ENCODE measurements around the gene PATJ. TPM values are rescaled to one million over a fixed set of nuclear protein-coding genes. Genes with fewer than 3 reads are reported as not detected.

PATJ gene
- total and polyA plus RNA-seq, 5 donors, result 36.3 to 72.3 (median 51.8) TPM

- H3K27me3 ChIP-seq (ENCODE audit: control insufficient read depth, insufficient read depth), result no peaks in the 10 kb centered on the region
- no peak overlapping the region for H3K27ac ChIP-seq (ENCODE audit: low read length)
- intact Hi-C loops (cut with DNase I), result no loop called here
- H3K9me3 ChIP-seq (ENCODE audit: control insufficient read depth, low read length), result no peaks in the 10 kb centered on the region
- H3K4me3 ChIP-seq (ENCODE audit: low read length), result no peak overlapping the region
- H3K4me1 ChIP-seq (ENCODE audit: control insufficient read depth, insufficient read depth, low read length), result peaks cover 3% of the 10 kb centered on the region
- DNase-seq (no peak), ATAC-seq (no peak)
- 88% methylated on average over 3 of the region's 3 CpGs for WGBS
Measured at GRCh38 chr1:61997123-61997522, 254.8 kb downstream of the PATJ start.

- no peaks in the 10 kb centered on the region for H3K4me1 ChIP-seq (ENCODE audit: control insufficient read depth, insufficient read depth, low read length)
- no peaks in the 10 kb centered on the region for H3K27me3 ChIP-seq (ENCODE audit: control insufficient read depth, insufficient read depth)
- DNase-seq, result no peak
- no peaks in the 10 kb centered on the region for H3K9me3 ChIP-seq (ENCODE audit: control insufficient read depth, low read length)
- no peak overlapping the region for H3K4me3 ChIP-seq (ENCODE audit: low read length)
- 90% methylated on average over 2 of the region's 2 CpGs for WGBS
- intact Hi-C loops (cut with DNase I), result no loop called here
- no peak for ATAC-seq
- no peak overlapping the region for H3K27ac ChIP-seq (ENCODE audit: low read length)
Measured at GRCh38 chr1:62003777-62004176, 261.5 kb downstream of the PATJ start.

- ATAC-seq, result no peak
- Histone ChIP-seq H3K4me3 (ENCODE audit: low read length) (no peak overlapping the region), H3K4me1 (ENCODE audit: control insufficient read depth, insufficient read depth, low read length) (no peaks in the 10 kb centered on the region), H3K27me3 (ENCODE audit: control insufficient read depth, insufficient read depth) (no peaks in the 10 kb centered on the region), H3K27ac (ENCODE audit: low read length) (no peak overlapping the region), H3K9me3 (ENCODE audit: control insufficient read depth, low read length) (no peaks in the 10 kb centered on the region)
- no peak for DNase-seq
- 97% methylated on average over 2 of the region's 2 CpGs for WGBS
- intact Hi-C loops (cut with DNase I), result no loop called here
Measured at GRCh38 chr1:62006690-62007089, 264.4 kb downstream of the PATJ start.

DNA sequence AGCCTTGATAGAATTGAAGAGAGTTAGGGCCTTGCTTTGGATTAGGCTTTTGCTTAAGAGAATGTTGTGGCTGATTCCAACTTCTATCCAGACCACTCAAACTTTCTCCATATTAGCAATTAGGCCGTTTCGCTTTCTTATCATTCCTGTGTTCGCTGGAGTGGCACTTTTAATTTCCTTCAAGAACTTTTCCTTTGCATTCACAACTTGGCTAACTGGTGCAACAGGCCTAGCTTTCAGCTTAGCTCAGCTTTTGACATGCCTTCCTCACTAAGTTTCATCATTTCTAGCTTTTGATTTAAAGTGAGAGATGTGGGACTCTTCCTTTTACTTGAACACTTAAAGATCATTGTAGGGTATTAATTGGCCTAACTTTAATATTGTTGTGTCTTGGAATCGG is 268.7 kb downstream of the PATJ start:
- 93% methylated on average over 4 of the region's 4 CpGs for WGBS
- no peaks in the 10 kb centered on the region for H3K4me1 ChIP-seq (ENCODE audit: control insufficient read depth, insufficient read depth, low read length)
- H3K4me3 ChIP-seq (ENCODE audit: low read length), result no peak overlapping the region
- no peaks in the 10 kb centered on the region for H3K9me3 ChIP-seq (ENCODE audit: control insufficient read depth, low read length)
- H3K27ac ChIP-seq (ENCODE audit: low read length), result no peak overlapping the region
- H3K27me3 ChIP-seq (ENCODE audit: control insufficient read depth, insufficient read depth), result no peaks in the 10 kb centered on the region
- ATAC-seq (no peak), DNase-seq (no peak)
- intact Hi-C loops (cut with DNase I), result no loop called here

GRCh38 chr1:62012095-62012494 is 269.8 kb downstream of the PATJ start:
- no peak overlapping the region for H3K4me3 ChIP-seq (ENCODE audit: low read length)
- H3K27me3 ChIP-seq (ENCODE audit: control insufficient read depth, insufficient read depth), result no peaks in the 10 kb centered on the region
- H3K27ac ChIP-seq (ENCODE audit: low read length), result no peak overlapping the region
- no peak for ATAC-seq
- no peaks in the 10 kb centered on the region for H3K9me3 ChIP-seq (ENCODE audit: control insufficient read depth, low read length)
- H3K4me1 ChIP-seq (ENCODE audit: control insufficient read depth, insufficient read depth, low read length), result no peaks in the 10 kb centered on the region
- WGBS, result 85% methylated on average over 1 of the region's 1 CpG
- intact Hi-C loops (cut with DNase I), result no loop called here
- DNase-seq, result no peak

- no peak overlapping the region for H3K4me3 ChIP-seq (ENCODE audit: low read length)
- peak; percentile 26 to 88 (median 69) for DNase-seq
Measured at GRCh38 chr1:62012836-62013235, 270.6 kb downstream of the PATJ start.

GRCh38 chr1:62013264-62013663 is 271.0 kb downstream of the PATJ start:
- intact Hi-C loops (cut with DNase I), result no loop called here
- Histone ChIP-seq H3K9me3 (ENCODE audit: control insufficient read depth, low read length) (no peaks in the 10 kb centered on the region), H3K4me3 (ENCODE audit: low read length) (no peak overlapping the region), H3K4me1 (ENCODE audit: control insufficient read depth, insufficient read depth, low read length) (no peaks in the 10 kb centered on the region), H3K27ac (ENCODE audit: low read length) (no peak overlapping the region), H3K27me3 (ENCODE audit: control insufficient read depth, insufficient read depth) (no peaks in the 10 kb centered on the region)
- DNase-seq (no peak), ATAC-seq (no peak)
- WGBS, result 90% methylated on average over 5 of the region's 5 CpGs

More at GRCh38 chr1:62012836-62013235, 270.6 kb downstream of the PATJ start:
- Histone ChIP-seq H3K27me3 (ENCODE audit: control insufficient read depth, insufficient read depth) (no peaks in the 10 kb centered on the region), H3K27ac (ENCODE audit: low read length) (no peak overlapping the region), H3K9me3 (ENCODE audit: control insufficient read depth, low read length) (no peaks in the 10 kb centered on the region), H3K4me1 (ENCODE audit: control insufficient read depth, insufficient read depth, low read length) (no peaks in the 10 kb centered on the region)
- peak in 1 of 2 donors; percentile 54 for ATAC-seq
- intact Hi-C loops (cut with DNase I), result no loop called here
- WGBS, result 76% methylated on average over 6 of the region's 6 CpGs

- ATAC-seq, result no peak
- no peaks in the 10 kb centered on the region for H3K27me3 ChIP-seq (ENCODE audit: control insufficient read depth, insufficient read depth)
- no peaks in the 10 kb centered on the region for H3K9me3 ChIP-seq (ENCODE audit: control insufficient read depth, low read length)
- WGBS, result 78% methylated on average over 6 of the region's 6 CpGs
- H3K27ac ChIP-seq (ENCODE audit: low read length), result no peak overlapping the region
- DNase-seq, result no peak
- no peaks in the 10 kb centered on the region for H3K4me1 ChIP-seq (ENCODE audit: control insufficient read depth, insufficient read depth, low read length)
- H3K4me3 ChIP-seq (ENCODE audit: low read length), result no peak overlapping the region
- intact Hi-C loops (cut with DNase I), result no loop called here
Measured at GRCh38 chr1:62022382-62022983, 280.2 kb downstream of the PATJ start.

GRCh38 chr1:62024690-62025089 is 282.4 kb downstream of the PATJ start:
- intact Hi-C loops (cut with DNase I), result no loop called here

GRCh38 chr1:62025154-62025553 is 282.9 kb downstream of the PATJ start:
- no peak overlapping the region for H3K27ac ChIP-seq (ENCODE audit: low read length)
- no peak for ATAC-seq

More at GRCh38 chr1:62024690-62025089, 282.4 kb downstream of the PATJ start:
- H3K27ac ChIP-seq (ENCODE audit: low read length), result no peak overlapping the region
- no peaks in the 10 kb centered on the region for H3K27me3 ChIP-seq (ENCODE audit: control insufficient read depth, insufficient read depth)
- ATAC-seq, result no peak
- no peaks in the 10 kb centered on the region for H3K9me3 ChIP-seq (ENCODE audit: control insufficient read depth, low read length)
- 76% methylated on average over 2 of the region's 2 CpGs for WGBS
- DNase-seq, result no peak
- no peaks in the 10 kb centered on the region for H3K4me1 ChIP-seq (ENCODE audit: control insufficient read depth, insufficient read depth, low read length)
- no peak overlapping the region for H3K4me3 ChIP-seq (ENCODE audit: low read length)

DNA sequence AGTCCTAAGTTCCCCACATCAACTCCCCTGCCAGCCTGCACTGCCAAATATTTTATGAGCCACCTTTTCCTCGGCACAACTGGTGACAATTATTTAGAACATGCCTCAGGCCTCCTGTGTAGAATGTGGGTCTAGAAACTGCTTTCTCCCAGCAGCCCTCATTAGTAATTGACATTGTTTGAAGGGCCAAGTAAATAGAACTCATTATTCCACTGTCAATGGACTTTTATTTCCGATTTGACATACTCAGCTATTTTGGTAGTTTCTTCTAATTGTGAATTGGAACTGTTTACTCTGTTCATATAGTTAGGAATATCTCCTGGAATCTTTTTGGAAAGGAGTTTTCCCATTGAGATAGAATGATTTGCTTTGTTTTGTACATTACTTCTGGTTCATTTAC is 283.6 kb downstream of the PATJ start:
- no peaks in the 10 kb centered on the region for H3K9me3 ChIP-seq (ENCODE audit: control insufficient read depth, low read length)
- no peaks in the 10 kb centered on the region for H3K27me3 ChIP-seq (ENCODE audit: control insufficient read depth, insufficient read depth)
- WGBS, result 71% methylated on average over 2 of the region's 2 CpGs
- H3K4me3 ChIP-seq (ENCODE audit: low read length), result no peak overlapping the region
- no peaks in the 10 kb centered on the region for H3K4me1 ChIP-seq (ENCODE audit: control insufficient read depth, insufficient read depth, low read length)
- no peak for ATAC-seq
- intact Hi-C loops (cut with DNase I), result no loop called here
- no peak for DNase-seq
- H3K27ac ChIP-seq (ENCODE audit: low read length), result no peak overlapping the region

More at GRCh38 chr1:62025154-62025553, 282.9 kb downstream of the PATJ start:
- WGBS, result 62% methylated on average over 4 of the region's 4 CpGs
- no peak for DNase-seq
- intact Hi-C loops (cut with DNase I), result no loop called here
- Histone ChIP-seq H3K27me3 (ENCODE audit: control insufficient read depth, insufficient read depth) (no peaks in the 10 kb centered on the region), H3K4me3 (ENCODE audit: low read length) (no peak overlapping the region), H3K9me3 (ENCODE audit: control insufficient read depth, low read length) (no peaks in the 10 kb centered on the region), H3K4me1 (ENCODE audit: control insufficient read depth, insufficient read depth, low read length) (no peaks in the 10 kb centered on the region)

GRCh38 chr1:62029704-62030103 is 287.4 kb downstream of the PATJ start:
- no peak for ATAC-seq
- peaks cover 5% of the 10 kb centered on the region for H3K4me1 ChIP-seq (ENCODE audit: control insufficient read depth, insufficient read depth, low read length)
- H3K27ac ChIP-seq (ENCODE audit: low read length), result no peak overlapping the region
- intact Hi-C loops (cut with DNase I), result no loop called here
- H3K27me3 ChIP-seq (ENCODE audit: control insufficient read depth, insufficient read depth), result no peaks in the 10 kb centered on the region
- no peaks in the 10 kb centered on the region for H3K9me3 ChIP-seq (ENCODE audit: control insufficient read depth, low read length)
- no peak overlapping the region for H3K4me3 ChIP-seq (ENCODE audit: low read length)
- DNase-seq, result no peak
- 86% methylated on average over 2 of the region's 2 CpGs for WGBS

Data from right cardiac atrium (tissue), 5 donors.